Stimulated activated CD4-positive, alpha-beta T cell treated with anti-CD3 and anti-CD28 coated beads, Interleukin-4, amount 100 ng/mL, for 48 hours (primary cell): Measurements from ENCODE around the gene SAMD11.
"Not testable (repeated sequence)": the region's sequence is repeated elsewhere in the genome, so short reads cannot be mapped to it uniquely, and the experiment has no call there.

Experiments
- DNase-seq, 2 donors: peaks; one replicate each; pipeline ENCODE4 v3.0.0-alpha.2; 2020; ENCODE audit warnings: low read depth in 2 of 2

The SAMD11 gene

DNA sequence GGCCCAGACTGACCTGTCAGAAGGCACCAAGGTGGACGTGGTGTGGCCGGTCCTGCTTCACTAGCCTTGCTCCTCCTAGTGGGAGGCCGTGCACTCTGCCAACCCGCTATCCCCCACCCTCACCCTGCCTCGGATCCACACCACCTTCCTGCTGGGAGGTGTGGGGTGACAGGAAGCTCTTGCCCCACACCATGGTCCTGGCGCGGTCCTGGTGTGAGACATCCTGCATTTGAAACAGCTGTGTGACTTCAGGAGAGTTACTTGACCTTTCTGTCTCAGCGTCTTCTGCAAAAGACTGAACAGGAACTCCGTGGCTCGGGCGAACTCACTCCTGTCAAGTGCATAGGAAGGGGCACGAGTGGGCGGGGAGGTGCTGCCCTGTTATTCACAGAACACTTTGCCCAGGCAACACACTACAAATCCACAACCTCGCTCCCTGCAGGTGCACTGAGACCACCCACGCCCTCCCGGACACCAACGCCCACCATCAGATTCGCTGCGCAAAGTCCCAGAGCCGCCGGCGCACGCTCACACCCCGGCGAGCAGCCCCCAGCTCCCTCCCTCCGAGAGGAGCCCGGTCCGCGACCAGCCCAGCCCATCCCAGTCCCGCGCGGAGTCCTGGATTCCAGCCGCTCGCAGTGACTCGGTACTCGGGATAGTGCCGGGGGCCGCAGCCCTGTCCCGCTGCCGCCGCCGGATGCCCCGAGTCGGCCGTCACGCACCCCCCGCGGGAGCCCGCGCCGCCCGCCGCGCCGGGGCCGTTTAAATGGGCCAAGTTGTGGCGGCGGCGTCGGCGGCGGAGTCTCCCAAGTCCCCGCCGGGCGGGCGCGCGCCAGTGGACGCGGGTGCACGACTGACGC lies at the start of gene SAMD11:
TSS of gene SAMD11 (plus strand) at position 793 of the 860 bp plus-strand sequence. CDS start 509 bp downstream, outside the sequence.
- DNase-seq: peak in 1 of 2 donors; percentile 46

DNA sequence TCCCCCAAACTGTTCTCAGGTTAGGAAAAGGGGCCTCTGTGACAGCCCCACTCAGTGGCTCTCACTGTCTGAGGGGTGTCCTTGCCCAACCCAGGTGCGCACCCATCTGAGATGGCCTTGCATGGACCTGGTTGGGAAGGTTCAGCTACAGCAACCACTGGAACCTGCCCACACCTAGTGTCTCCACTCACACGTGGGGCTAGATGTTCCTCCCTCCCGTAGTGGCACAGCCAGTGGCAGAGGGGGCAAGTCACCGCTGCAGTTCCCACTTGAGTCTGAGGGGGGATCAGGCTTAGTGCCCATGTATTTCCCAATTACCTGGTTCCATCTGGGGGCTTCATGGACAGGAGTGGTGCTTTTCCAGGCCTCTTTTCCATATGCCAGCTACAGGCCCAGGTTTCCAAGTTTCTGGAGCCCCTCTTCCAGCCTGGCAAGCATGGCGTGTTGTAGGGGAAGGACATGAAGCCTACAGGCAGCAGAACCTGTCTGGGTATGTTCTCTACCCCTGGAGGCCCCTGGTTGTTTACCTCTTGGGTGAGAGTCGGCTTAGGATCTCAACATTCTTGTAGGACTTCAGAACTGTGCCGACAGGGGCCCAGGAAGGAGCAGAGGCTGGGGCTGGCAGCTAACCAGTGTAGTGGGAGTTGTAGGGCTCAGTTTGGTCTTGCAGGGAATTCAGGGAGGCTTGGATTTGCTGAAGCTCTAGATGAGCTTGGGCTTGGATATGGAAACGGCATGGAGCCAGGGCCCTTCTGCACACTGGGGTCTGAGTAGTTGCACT lies 47.1 kb upstream of the SAMD11 start:
- not testable (repeated sequence) for DNase-seq

DNA sequence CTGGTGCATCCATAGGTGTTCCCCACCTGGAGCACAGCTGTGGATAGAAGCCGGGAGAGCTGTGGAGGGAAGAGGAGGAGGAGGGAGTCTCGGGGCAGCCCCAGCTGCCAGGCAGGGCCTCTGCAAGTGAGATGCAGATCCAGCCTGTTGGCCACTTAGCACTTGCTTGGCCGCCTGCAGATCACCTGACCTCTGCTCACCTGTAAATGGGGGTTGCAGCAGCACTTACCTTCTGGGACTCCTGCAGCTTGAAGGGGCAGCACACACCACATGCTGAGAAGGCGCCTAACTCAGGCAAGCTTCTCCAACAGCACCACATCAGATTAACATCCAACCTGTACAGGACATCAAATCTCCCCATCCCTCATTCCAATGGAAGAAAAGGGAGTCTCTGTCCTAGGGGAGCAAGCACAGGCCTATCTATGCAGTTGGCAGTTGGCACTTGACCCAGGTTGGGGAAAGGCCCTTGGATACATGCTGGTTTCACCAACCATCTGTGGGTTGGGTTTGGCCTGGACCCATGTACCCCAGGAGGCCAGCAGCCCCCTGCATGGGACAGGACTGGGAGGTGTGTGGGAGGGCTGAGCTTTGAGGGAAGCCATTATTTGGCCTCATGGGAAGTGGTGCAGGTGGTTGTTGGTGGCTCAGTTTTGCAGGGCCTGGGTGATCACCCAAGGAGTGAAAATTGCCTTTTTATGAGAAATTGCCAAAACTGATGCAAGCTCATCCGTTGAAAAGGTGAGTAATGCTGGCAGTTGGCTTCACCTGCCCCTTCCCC lies 46.3 kb upstream of the SAMD11 start:
- DNase-seq: not testable (repeated sequence)

- DNase-seq: not testable (repeated sequence)
Observed at GRCh38 chr1:880511-880910, 43.2 kb upstream of the SAMD11 start.

- not testable (repeated sequence) for DNase-seq
Observed at GRCh38 chr1:880915-881314, 42.8 kb upstream of the SAMD11 start.

DNA sequence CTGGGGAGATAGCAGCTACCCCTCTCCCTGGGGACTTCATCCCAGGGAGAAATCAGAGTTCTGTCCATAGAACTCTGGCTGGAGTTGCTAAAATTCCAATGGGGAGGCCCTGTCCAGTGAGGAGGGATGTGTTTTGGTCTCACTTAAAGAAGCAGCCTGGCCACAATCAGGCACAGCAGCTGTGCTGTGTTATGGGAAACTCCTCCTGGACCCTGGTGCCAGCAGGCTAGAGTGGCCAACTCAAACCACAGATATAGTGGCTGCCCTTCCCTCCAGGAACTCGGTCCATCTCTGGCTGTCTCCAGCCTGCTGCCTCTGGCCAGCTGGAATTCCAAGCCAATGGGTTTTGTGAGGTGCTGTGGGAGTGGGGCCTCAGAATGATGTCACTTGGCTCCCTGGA lies 37.4 kb upstream of the SAMD11 start:
- no peak for DNase-seq

DNA sequence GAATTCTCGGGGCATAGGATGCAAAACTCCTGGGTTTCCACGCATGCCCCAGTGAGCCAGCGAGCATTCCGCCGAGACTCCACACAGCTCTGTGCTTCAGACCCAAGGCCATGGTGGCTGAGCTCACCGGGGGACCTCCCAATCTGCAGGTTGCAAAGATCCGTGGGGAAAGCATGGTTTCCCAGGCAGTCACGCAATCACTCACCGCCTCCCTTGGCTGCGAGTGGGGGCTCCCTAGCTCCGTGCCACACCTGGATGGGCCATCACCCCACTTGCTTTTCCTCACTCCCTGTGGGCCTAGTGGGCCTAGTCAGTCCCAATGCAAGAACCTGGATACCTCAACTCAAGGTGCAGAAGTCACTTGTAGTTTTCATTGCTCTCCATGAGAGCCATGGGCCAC lies 37.0 kb upstream of the SAMD11 start:
- DNase-seq: no peak

GRCh38 chr1:888297-888696 lies 35.4 kb upstream of the SAMD11 start:
- DNase-seq: no peak

GRCh38 chr1:889774-890173 lies 33.9 kb upstream of the SAMD11 start:
- DNase-seq: not testable (repeated sequence)

DNA sequence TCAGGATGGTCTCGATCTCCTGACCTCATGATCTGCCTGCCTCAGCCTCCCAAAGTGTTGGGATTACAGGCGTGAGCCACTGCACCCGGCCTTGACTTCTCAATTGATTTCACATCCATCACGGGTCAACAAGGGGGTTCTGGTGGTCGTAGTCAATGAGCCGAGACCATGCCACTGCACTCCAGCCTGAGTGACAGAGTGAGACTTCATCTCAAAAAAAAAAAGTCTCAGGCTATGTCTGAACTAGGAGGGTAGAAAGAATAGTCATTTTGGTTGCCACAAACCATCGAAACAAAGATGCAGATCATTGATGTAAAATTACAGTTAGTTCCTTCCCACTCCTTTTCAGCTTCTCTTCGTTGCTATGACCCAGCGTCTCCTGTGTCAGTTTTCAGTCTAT lies 33.5 kb upstream of the SAMD11 start:
- not testable (repeated sequence) for DNase-seq

DNA sequence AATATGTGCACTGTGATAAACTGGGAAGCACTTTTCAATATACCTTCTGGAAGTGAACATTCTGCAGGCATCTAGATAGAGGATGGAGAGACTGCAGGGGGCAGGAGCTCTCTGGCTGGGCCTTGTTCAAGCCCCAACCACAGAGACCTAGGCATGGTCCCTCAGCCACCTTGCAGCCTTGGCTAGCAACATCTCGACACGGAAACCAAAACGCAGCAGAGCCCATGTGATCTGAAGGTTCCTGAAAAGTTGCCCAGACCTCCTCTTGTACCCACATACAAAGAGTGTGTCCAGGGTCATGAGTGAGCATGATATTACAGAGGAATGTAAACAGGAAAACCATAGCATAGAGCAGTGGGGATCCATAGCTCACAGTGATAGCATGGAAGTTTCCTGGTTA lies 33.1 kb upstream of the SAMD11 start:
- no peak for DNase-seq

DNA sequence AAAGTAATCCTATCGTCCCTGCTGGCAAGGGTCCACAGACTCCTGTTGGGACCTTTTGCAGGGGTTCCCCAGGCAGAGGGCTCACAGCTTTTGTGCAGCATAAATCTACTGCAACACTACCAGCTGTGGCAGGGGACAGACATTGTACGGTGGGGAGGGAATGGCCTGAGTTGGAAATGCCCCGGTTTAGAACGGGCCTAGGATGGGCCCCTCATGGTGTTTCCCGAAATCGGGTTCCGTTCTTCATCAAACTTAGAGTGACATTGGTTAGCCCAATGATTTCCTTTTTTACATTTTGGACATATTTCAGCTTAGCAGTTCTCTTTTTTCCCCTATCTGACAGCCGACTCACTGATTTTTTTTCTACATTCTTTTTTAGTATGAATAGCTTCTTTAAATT lies 26.5 kb upstream of the SAMD11 start:
- no peak for DNase-seq

DNA sequence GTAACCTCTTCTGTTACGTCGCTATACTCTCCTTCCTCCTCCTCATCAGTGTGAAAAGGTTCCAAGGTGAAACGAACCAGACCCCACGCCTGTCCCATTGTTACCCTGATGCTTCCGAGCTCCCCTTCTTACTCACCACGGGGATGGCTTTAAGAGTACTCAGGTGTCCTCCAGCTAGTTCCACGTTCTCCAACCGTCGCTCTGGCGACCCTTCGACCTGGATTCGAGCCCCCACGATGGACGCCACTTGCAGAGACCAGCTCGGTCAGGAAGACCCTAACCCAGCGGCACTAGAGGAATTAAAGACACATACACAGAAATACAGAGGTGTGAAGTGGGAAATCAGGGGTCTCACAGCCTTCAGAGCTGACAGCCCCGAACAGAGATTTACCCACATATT lies 25.8 kb upstream of the SAMD11 start:
- DNase-seq: not testable (repeated sequence)

DNA sequence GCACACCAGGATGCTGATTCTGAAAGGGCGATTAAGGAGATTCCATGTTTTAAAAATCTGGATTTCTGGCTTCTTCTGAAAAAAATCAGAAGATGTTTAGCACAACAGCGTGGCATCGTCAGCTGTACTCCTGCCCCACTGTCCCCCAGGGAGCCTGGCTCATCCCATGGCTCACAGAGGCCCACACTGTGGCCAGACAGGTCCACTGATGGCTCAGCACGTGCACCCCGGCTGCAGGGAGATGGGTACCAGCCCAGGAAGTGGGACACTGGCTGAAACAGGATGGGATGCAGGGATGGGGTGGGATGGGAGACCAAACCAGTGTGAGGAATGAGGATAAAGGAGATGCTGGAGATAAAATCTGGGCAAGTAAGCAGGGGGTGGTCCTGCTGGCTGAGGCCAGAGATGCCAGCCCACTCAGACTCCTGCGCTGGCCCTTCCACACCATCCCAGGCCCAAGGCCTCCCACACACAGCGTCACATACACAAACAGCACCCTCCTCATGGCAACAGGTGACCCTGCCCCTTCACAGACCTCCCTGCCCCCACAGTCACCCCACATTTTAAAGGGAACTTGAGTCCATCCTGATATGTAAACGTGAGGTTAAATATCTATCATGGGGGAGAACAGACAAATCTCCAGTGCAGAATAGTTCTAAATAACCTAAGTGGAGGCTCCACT lies 23.9 kb upstream of the SAMD11 start:
- DNase-seq: no peak

DNA sequence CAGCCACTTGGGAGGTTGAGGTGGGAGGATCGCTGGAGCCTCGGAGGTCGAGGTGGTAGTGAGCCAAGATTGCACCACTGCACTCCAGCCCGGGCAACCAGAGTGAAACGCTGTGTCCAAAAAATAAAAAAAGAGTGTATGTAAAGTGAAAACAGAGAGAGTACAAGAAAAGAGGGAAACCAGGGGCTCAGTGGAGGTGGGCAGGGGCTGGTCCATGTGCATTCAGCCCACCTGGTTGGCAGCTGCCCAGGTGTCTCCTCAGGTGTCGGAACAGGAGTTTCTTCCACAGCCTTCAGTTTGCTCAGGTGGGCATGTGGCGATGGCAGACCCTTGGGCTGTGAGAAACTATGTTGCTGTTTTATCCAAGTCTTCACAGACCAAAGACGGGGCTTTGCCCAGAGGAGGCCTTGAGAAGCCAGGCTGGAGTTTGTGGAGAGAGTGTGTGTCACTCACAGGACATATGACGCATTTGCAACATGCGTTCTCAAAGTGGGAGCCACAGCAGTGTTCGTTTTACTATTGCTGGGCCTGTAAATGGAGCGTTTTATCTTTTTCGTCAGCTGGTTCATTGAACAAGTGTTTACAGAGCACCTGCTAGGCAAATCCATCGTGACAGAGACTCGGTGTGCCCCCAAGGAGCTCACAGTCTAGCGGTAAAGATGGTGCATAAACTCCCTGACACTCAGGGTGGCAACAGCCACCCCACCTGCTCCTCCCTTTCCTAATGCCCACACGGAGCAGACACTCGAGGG lies 22.4 kb upstream of the SAMD11 start:
- DNase-seq: no peak

DNA sequence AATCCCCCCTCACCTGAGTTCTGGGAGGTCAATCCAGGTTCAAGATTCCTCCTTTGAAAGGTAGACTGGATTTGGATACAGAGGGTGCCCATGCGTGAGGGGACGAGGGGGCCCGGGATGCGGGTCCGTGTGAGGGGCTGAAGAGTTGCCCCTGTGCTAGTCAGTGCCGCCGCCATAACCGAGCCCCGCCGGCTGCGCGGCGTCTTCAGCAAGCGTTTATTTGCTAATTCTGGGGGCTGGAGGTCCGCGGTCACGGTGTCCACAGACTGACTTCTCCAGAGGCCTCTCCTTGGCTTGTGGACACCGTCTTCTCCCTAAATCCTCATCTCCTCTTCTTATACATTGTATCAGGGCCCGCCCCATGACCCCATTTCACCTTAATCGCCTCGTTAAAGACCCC lies 20.9 kb upstream of the SAMD11 start:
- no peak for DNase-seq

- no peak for DNase-seq
Observed at GRCh38 chr1:903305-903704, 20.4 kb upstream of the SAMD11 start.

DNA sequence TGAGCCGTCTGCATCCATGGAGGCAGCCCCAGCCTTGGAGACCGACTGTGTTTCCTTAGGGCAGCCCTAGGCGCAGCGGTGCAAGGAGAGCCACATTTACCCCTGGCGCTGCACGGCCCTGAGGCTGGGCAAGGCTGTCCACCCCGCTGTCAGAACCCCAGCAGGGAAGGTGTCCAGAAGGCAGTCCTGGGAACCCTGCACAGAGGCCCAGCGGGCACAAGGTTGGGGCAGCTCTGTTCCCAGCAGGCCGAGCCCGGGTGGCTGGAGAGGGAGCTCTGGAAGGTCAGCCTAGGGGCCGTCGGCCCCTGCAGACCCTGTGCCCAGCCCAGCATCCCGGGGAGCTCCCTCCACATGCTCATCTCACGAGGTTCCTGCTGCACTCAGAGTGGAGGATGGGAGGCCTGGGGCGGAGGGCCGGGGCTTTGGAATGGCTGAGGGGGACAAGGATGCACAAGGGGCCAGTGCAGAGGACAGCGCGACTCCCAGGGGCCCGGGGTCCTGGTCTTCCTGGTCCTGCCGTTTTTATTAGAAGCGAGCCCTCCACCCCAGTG lies 19.9 kb upstream of the SAMD11 start:
- DNase-seq: no peak

DNA sequence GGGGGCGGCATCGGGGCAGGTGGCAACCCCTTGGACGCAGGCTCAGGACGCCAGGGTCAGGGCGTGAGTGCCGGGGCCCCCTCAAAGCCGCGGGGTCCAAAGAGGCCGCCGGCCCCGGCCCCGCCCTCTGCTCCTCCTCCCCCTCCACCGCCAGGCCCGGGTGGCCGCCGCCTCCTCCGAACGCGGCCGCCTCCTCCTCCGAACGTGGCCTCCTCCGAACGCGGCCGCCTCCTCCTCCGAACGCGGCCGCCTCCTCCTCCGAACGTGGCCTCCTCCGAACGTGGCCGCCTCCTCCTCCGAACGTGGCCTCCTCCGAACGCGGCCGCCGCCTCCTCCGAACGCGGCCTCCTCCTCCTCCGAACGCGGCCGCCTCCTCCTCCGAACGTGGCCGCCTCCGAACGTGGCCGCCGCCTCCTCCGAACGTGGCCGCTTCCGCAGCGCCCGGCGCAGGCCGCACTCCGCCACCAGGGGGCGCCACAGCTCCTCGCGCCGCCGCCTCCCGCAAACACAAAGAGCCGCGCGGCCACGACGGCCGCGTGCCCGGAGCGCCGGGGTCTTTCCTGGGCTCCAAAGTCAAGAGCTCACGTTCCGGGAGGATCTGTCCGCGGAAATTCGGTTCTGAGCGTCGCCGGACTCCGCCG lies 19.3 kb upstream of the SAMD11 start:
- DNase-seq: peak; percentile 75 to 87
